Kidney capillary endothelial cell (primary cell): Measurements from ENCODE around the gene CDC42EP1.

ENCODE experiments used
- DNase-seq: peaks from one replicate; pipeline ENCODE4 v3.0.0-alpha.2; 2018; ENCODE audit warnings: low spot score

CDC42EP1 gene

DNA sequence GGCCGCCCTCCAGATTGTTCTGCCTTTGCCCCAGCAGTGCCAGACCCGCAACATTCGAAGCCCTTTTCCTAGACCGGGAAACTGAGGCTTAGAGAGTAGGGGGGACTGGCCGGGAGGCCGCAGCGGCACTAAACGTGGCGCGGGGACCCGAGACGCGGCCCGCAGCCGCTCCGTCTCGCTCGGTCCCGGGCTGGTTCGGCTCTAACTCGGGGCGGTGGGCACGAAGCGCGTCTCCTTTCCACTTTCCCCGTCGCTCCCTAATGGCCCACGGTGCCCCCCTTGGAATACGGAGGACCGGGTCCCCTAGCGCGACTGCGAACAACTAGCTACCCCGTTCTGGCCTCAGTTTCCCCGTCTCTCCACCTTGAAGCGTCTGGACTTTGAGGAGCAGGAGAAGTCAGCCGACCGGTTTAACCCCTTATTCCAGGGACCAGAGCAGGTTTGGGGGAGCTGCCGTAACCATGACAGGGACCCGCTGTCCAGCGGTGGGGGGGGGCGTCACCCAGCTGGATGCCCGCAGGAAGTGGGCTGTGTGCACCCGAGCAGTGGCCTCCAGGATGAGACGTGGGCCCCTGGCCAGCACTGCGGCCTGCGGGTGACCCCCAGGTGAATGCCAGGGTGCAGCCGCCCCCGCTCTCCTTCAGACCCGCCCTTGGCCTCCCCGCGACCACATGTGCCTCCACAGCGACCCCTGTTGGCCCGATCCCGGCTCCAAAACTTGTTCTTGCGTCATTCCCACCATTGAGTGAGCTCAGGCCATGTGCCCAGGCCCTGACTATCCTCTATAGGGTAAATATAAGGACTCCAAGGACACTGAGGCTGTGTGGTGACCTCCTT lies 1.1 kb downstream of the CDC42EP1 start:
- peak; percentile 78 for DNase-seq

DNA sequence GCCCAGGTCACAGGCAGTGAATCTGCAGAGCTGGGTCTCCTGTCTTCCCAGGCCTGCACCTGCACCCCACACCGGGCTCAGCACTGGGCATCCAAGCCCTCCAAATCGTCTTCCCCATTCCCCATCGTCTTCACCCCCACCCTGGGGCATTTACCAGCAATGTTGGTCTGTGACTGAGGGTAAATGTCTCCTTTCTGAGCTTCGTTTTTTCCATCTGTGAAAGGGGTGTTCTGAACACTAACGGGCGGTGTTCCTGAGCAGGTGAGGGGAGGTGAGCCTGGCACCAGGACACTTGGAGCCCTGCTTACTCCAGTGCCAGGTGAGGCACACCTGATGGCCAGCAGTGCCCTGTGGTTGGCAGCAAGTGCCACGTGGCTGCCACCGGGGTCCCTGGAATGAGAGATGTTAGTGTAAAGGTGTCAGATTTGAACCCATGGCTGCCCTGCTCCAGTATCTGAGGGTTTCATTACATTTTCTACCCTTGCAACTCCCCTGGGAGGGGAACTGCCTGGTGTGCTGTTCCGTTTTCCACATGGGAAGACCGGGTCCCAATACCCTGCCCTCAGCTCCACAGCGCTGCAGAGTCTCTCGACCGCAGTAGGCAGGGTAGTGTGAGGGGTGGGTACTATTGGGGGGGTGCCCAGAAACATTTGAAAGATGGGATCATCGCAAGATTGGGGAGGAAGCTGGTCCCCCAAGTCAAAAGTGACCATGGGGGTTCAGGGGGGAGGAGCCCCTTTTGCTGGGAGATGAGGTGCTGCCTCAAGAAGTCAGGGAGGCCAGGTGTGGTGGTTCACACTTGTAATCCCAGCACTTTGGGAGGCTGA lies 2.0 kb downstream of the CDC42EP1 start:
- DNase-seq: no peak

GRCh38 chr22:37563153-37564081 lies 3.1 kb downstream of the CDC42EP1 start:
- DNase-seq: peak; percentile 66

GRCh38 chr22:37564111-37564711 lies 3.9 kb downstream of the CDC42EP1 start:
- DNase-seq: no peak

DNA sequence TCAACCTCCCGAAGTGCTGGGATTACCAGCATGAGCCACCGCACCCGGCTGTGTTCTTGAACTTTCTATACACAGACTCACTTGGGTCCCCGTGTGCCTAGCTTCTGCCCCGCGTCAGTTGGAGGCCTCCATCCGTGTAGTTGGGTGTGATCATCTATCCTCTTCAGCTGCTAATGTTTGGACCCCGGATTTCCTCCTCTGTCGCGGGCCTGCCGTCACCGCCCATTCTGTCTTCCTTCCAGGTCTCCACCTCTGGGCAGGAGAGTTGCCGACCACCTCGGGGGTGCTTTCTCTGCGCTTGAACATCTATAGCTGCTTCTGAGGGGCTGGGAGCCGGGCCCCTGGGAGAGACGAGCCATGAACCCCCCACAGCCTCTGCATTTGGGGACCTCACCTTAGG lies 5.5 kb downstream of the CDC42EP1 start:
- DNase-seq: no peak

DNA sequence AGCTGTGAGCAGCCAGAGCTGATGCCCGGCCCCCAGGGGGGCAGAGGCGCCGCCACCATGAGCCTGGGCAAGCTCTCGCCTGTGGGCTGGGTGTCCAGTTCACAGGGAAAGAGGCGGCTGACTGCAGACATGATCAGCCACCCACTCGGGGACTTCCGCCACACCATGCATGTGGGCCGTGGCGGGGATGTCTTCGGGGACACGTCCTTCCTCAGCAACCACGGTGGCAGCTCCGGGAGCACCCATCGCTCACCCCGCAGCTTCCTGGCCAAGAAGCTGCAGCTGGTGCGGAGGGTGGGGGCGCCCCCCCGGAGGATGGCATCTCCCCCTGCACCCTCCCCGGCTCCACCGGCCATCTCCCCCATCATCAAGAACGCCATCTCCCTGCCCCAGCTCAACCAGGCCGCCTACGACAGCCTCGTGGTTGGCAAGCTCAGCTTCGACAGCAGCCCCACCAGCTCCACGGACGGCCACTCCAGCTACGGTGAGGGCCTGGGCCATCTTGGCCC lies 6.1 kb downstream of the CDC42EP1 start:
- DNase-seq: no peak

DNA sequence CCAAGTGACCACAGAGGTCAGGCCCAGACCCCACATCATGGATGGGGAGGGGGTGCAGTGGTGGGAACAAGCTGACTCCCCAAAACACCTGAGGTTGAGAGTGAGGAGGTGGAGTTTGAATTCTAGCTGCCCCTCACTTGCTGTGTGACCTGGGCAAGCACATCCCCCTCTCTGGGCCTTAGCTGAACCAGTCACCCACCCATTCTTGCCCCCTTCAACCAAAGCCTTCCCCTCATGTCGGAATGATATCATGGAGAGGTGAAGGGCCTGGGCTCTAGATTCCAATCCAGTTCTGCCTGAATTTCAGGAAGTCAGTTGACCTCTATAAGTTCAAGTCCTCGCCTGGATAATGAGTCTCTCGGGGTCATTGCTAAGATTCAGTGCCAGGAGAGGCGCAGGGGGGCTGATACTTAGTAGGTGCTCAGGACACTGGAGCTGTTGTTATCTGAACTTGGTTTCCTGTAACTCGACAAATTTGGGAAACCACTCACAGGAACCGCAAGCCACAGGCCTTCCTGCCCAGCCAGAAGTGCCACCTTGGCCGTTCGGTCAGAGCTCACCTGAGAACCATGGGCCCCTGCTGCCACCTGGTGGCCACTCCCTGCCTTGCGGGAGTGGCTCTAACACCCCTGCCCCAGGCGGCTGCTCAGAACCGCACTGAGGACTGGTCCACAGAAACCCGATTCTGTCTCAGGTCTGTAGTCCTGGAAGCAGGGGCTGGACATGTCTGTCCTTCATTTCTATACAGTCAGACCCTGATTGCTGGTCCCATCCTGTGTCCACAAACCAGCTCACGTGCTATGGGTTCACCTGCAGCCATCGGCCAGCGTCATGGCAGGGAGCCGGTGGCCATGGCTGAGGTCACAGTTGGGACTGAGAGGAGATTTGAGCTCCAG lies 6.9 kb downstream of the CDC42EP1 start:
- no peak for DNase-seq

DNA sequence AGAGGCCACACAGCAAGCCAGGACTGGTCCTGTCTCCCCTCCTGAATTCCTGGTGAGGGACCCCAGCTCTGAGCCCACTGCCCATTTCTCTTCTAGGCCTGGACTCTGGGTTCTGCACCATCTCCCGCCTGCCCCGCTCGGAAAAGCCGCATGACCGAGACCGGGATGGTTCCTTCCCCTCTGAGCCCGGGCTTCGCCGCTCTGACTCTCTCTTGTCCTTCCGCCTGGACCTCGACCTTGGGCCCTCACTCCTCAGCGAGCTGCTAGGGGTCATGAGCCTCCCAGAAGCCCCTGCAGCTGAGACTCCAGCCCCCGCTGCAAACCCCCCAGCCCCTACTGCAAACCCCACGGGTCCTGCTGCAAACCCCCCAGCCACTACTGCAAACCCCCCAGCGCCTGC lies 7.7 kb downstream of the CDC42EP1 start:
- no peak for DNase-seq

DNA sequence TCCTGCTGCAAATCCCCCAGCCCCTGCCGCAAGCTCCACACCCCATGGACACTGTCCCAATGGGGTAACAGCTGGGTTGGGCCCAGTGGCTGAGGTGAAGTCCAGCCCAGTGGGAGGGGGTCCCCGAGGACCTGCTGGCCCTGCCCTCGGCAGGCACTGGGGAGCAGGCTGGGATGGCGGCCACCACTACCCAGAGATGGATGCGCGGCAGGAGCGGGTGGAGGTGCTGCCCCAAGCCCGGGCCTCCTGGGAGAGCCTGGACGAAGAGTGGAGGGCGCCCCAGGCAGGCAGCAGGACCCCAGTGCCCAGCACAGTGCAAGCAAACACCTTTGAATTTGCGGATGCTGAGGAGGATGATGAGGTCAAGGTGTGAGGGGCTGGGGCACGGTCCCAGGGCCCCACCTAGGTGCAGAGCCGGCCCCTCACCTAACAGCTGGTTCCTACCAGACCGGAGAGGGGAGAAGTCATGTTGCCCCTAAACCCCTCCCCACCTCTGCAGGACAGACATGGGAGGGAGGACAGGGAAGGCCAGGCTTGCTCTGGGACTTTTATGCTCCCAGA lies 8.2 kb downstream of the CDC42EP1 start:
- no peak for DNase-seq

DNA sequence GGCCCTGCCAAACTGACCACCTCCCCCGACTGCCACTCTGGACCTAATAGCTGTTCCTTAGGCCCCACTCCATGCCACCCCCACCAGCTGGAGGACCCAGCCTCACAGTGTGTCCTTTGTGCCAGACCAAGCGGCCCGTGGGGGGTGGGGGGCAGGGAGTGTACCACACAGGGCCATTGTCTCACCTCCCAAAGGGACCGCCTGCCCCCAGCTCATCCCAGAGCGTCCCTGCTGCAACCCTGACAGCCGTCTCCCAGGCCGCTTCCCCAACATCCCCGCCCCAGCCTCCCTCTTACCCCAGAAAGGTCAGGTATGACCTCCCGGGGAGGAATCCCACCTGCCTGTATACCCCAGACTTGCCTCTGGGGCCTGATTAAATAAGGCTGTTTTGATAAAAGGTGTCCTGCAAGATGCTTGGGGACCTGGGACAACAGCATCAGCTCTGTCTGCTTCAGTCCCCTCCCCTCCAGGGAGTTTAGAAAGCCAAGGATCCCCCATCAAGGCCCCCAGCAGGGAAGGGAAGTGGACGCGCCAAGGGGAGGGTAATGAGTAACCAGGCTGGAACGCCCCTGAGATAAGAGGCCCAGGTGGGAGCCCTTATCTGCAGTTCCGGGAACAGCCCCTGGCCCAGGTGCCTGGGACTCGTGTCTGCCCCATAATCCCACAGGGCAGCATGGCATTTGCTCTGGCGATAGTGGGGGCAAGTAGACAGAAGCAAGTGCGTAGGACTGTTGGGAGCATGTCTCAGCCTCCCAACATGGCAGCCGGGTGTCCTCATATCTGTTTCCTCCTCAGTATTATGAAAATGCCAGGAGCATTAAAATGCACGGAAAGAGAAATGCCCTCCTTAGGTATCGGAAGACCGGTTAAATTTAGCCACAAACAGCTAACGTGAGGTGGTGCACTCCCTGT lies 9.0 kb downstream of the CDC42EP1 start:
- no peak for DNase-seq

GRCh38 chr22:37569921-37570660 lies 9.8 kb downstream of the CDC42EP1 start:
- no peak for DNase-seq

DNA sequence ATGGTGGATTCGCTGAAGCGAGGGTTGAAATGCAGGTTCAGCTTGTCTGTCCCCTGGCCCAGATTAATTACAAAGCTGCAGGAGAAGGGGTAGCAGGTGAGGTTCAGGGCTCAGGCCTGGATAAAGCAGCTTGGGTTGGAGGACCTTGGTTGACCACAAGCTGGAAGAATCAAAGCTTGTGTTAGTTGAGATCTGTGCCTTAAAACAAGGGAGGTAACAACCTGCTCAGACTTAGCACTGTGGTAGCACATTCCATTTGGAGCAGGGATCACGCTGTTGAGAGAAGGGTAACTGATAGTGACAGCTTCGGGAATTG lies 10.3 kb downstream of the CDC42EP1 start:
- DNase-seq: no peak

- no peak for DNase-seq
Measured at GRCh38 chr22:37571258-37571991, 11.1 kb downstream of the CDC42EP1 start.

DNA sequence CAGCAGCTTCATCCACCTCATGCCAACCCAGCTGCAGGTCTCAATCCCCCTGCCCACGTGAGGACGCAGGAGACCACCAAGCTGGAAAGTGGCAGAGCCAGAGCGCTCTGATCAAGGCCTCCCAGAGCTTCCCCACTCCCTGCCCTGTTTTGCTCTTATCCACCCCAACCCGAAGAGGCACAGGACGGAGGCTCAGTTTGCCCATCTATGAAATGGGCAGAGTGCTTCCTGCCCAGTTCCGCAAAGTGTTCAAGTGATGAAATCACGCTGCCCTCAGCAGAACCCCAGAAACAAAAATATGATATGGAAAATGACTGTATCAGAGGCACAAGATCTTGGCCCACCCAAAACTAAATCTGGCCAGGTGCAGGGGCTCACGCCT lies 11.7 kb downstream of the CDC42EP1 start:
- no peak for DNase-seq

DNA sequence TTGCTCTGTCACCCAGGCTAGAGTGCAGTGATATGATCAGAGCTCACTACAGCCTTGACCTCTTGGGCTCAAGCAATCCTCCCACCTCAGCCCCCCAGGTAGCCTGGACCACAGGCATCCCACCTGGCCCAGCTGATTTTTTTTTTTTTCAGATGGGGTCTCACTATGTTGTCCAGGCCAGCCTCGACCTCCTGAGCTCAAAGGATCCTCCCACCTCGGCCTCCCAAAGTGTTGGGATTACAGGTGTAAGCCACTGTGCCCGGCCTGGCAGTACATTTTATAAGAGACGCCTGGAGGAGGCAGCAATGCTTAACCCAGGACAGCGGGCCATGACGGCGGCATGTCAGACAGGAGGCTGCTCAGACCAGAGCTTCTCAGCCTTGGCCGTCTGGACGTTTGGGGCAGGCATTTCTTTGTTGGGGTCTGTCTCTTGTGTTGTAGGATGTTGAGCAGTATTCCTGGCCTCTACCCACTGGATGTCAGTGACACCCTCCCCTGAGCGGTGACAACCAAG lies 15.3 kb downstream of the CDC42EP1 start:
- no peak for DNase-seq

DNA sequence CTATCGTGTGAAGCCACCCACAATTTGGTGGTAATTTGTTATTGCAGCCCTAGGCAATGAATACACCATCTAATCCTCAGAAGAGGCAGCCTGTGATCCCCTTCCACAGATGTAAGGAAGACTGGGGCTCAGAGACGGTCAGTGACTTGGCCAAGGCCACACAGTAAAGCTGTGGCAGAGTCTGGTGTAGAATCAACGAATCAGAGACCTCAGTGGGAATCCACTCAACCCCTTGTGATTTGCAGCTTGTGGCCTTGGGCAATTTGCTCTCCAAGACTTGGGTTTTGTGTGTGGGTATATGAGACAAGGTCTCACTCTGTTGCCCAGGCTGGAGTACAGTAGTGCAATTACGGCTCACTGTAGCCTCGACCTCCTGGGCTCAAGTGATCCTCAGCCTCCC lies 17.7 kb downstream of the CDC42EP1 start:
- no peak for DNase-seq

- no peak for DNase-seq
Measured at GRCh38 chr22:37581504-37581903, 21.2 kb downstream of the CDC42EP1 start.

DNA sequence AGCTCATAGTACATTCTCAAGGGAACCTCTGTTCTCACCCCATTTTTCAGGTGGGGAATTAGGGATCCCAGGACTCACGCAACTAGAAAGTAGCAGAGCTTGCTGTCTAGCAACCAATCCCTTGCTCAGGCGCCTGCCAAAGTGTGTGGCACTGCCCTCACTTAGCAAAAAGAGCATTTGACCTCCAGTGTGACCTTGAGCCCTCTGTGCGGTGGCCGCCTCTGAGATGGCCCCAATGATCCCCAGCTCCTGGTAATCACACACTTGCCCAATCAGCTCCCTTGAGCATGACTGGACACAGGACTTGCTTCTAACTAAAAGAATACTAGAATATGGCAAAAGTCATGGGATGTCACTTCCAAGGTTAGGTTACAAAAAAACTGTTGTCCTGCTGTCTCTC lies 22.2 kb downstream of the CDC42EP1 start:
- no peak for DNase-seq
